Measurements from ENCODE around the gene ANKRD36C.
"Not testable (repeated sequence)": the region's sequence is repeated elsewhere in the genome, so short reads cannot be mapped to it uniquely, and the experiment has no call there.

GRCh38 chr2:96012792-96013264 is 21.2 kb upstream of the ANKRD36C start:
- not testable (repeated sequence) for TF ChIP-seq TAF1 (IDR thresholded peaks at IDR 0.05; ENCODE audit: low read depth, low read length); PAX5 (IDR thresholded peaks at IDR 0.05; ENCODE audit: insufficient read depth, low read length, severe bottlenecking); POLR2A (IDR thresholded peaks at IDR 0.05; ENCODE audit: low read depth, low read length); POLR2AphosphoS5 (IDR thresholded peaks at IDR 0.05; ENCODE audit: low read depth, low read length)
